Dendritic cell treated with granulocyte-macrophage colony-stimulating factor and Interleukin-4, amounts not matched to agents 40 ng/mL and 50 ng/mL, for 4 days (primary cell): ENCODE measurements around the gene MACF1.

Source experiments
- H3K27ac Mint-ChIP-seq: one replicate; pipeline ENCODE4 v1.8.0; 2022; ENCODE audit warnings: mild to moderate bottlenecking, mixed read lengths
- H3K27me3 Mint-ChIP-seq: one replicate; pipeline ENCODE4 v1.8.0; 2022; ENCODE audit warnings: mild to moderate bottlenecking, mixed read lengths
- H3K36me3 Mint-ChIP-seq: one replicate; pipeline ENCODE4 v1.8.0; 2022; ENCODE audit warnings: low read depth, mixed read lengths
- H3K4me1 Mint-ChIP-seq: one replicate; pipeline ENCODE4 v1.8.0; 2022; ENCODE audit warnings: low read depth, mixed read lengths
- H3K4me3 Mint-ChIP-seq: one replicate; pipeline ENCODE4 v1.8.0; 2022; ENCODE audit warnings: mild to moderate bottlenecking, moderate library complexity, mixed read lengths
- H3K9me3 Mint-ChIP-seq: one replicate; pipeline ENCODE4 v1.8.0; 2022; ENCODE audit warnings: mixed read lengths
- intact Hi-C: fragments of 100-400 bp; cut with micrococcal nuclease; formaldehyde crosslinking; loops from one replicate; pipeline ENCODE4 v1.15.0; 2022

MACF1 gene

DNA sequence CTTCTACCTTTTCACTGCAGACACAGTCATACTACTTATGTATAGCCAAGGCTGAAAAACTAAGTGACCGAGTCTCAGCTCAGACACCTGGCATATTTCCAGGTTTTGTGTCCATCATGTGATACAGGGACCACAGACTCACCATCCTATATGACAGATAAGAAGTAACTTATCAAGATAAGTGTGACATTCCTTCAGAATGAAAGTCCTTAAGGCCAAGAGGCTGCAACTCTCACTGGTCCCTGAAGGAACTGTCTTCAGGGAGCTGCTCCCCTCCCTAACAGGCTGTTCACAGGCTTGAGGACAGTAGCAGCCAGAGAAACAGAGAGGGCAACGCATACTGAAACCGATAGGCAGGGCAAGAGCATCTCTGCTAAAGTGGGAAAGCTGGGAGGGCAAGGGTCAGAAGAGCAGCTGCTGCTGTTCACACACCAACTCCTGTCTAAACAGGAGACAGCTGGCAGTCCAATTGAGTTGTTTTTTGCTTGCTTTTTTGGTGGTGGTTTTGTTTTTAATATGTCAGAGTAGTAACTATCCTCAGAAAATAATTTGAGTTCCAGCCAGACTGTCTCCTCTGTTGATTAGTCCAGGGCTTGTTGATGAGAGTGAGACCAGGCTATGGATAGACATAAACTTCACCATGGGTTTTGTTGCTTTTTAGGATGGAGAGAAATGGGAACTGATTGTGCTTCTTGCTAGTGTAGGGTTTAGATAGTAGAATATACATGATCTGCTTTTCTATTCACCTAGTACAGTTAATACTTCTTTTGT, 67.7 kb downstream of the MACF1 start:
- no peak overlapping the region for H3K4me3 Mint-ChIP-seq
- peaks cover 25% of the 10 kb centered on the region for H3K36me3 Mint-ChIP-seq
- no peak overlapping the region for H3K27ac Mint-ChIP-seq
- no peaks in the 10 kb centered on the region for H3K9me3 Mint-ChIP-seq
- peaks cover 37% of the 10 kb centered on the region for H3K4me1 Mint-ChIP-seq
- intact Hi-C loops = no loop called here
- H3K27me3 Mint-ChIP-seq = no peaks in the 10 kb centered on the region

DNA sequence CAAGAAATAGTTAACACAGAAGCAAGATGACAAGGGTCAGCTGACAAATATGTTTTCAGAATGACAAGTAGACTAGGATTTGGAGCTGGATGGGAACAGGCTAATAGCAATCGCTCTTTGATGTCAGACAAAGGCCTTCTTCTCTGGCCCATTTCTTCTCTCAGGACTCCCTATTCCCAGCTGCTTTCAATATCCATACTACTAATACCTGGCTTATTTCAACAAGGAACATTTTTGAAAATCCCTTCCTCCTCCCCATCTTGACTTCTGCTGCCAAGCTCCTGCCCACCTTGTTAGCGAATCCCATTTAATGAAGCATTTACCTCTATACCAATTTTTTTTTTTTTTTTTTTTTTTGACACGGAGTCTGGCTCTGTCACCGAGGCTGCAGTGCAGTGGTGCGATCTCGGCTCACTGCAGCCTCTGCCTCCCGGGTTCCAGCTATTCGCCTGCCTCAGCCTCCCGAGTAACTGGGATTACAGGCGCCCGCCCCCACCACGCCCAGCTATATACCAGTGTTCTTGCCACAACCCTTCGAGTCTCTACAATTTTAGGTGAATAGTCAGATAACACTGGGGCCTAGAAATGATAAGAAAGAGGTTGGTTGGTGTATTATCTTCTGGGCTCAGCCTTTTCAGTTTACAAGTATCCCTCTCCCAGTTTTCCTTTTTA, 68.4 kb downstream of the MACF1 start:
- no peak overlapping the region for H3K4me3 Mint-ChIP-seq
- intact Hi-C loops = no loop called here
- H3K27me3 Mint-ChIP-seq = no peaks in the 10 kb centered on the region
- peaks cover 25% of the 10 kb centered on the region for H3K36me3 Mint-ChIP-seq
- no peaks in the 10 kb centered on the region for H3K9me3 Mint-ChIP-seq
- H3K27ac Mint-ChIP-seq = no peak overlapping the region
- peaks cover 40% of the 10 kb centered on the region for H3K4me1 Mint-ChIP-seq

DNA sequence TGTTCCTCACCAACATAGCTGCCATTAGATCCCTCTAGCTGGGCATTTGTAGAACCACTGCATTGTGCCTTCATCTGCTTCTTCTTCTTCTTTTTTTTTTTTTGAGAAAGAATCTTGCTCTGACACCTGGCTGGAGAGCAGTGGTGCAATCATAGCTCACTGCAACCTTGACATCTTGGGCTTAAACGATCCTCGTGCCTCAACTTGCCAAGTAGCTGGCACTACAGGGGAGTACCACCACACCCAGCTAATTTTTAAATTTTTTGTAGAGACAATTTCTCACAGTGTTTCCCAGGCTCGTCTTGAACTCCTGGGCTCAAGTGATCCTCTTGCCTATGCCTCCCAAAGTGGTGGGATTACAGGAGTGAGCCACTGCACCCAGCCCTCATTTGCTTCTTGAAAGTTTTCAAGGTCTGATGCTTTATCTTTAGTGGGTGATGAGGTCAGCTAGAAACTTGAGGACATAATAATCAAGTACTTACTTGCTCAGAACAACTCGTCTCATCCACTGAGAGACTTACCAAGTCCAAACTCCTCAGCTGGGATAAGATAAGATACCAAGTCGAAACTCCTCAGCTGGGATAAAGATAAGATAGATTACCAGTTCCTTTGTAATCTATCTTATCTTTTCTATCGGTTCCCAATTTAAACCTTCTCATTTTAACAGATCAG, 71.5 kb downstream of the MACF1 start:
- H3K27me3 Mint-ChIP-seq = no peaks in the 10 kb centered on the region
- no peak overlapping the region for H3K4me3 Mint-ChIP-seq
- no peaks in the 10 kb centered on the region for H3K9me3 Mint-ChIP-seq
- intact Hi-C loops = no loop called here
- no peaks in the 10 kb centered on the region for H3K36me3 Mint-ChIP-seq
- peaks cover 17% of the 10 kb centered on the region for H3K4me1 Mint-ChIP-seq
- no peak overlapping the region for H3K27ac Mint-ChIP-seq

DNA sequence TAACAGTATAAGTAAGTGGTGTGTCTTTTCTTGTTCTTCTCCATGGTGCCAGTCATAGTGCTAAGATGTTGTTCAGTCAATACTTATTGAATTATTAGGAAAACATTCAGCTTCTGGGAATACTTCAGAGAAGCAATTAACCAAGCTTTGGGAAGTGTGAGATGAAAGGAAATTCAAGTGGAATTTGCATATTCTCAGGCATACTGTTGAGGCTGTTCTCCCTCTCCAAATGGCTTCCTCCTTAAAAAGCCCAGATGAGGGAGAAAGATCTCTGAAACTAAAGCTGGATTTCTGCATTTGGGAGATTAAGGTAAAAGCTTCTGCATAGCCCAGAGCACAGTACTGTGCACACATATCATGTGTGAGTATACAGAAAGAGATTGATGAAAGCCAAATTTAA, 73.4 kb downstream of the MACF1 start:
- Mint-ChIP-seq H3K4me3 (no peak overlapping the region), H3K4me1 (peaks cover 8% of the 10 kb centered on the region), H3K36me3 (peaks cover 10% of the 10 kb centered on the region), H3K27me3 (no peaks in the 10 kb centered on the region), H3K27ac (no peak overlapping the region), H3K9me3 (no peaks in the 10 kb centered on the region)
- intact Hi-C loops = no loop called here

DNA sequence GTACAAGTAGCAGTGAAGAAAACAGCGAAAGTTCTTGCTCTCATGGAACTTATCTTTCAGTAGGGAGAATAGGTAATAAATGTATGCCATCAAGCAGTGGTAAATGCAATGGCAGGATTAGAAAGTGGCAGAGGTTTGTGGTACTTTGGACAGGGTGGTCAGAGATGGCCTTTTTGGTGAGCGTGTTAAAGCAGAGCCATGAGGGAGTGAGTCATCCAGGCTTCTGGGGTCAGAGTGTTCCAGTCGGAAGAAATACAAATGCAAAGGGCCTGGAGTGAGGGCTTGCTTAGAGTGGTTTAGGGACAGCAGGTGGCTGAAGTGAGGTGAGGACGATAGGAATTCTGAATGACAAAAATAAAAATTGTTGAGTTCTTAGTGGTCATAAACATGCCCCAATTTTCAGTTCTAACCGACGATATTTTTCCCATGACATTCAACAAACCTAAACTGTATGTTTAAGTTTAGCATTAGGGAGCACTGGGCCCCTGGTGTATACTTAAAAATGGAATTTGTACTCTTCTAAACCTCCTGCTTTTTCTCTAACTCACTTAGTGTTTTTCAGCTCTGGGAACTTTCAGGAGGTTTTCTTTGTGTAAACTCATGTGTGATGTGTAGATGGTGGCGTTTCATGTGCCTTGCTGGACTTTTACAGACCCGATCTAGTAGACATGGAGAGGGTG, 78.2 kb downstream of the MACF1 start:
- Mint-ChIP-seq H3K9me3 (no peaks in the 10 kb centered on the region), H3K36me3 (peaks cover 58% of the 10 kb centered on the region), H3K27ac (no peak overlapping the region), H3K4me1 (peaks cover 5% of the 10 kb centered on the region), H3K27me3 (no peaks in the 10 kb centered on the region), H3K4me3 (no peak overlapping the region)
- intact Hi-C loops = no loop called here

DNA sequence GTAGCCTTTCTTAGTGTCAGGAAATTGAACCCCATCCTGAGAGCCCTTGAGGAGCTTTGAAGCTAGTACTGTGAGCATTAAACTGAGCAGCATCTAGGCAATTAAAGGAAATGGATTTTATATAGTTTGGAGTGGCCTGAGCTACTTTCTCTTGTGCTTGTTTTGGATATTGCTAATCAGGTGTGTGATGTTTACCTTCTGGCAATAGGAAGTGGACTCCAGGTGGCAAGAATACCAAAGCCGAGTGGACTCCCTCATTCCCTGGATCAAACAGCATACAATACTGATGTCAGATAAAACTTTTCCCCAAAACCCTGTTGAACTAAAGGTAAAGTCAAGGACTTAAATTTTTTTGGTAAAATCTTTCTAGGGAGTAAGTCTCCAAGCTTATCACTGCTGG, 79.4 kb downstream of the MACF1 start:
- no peak overlapping the region for H3K27ac Mint-ChIP-seq

DNA sequence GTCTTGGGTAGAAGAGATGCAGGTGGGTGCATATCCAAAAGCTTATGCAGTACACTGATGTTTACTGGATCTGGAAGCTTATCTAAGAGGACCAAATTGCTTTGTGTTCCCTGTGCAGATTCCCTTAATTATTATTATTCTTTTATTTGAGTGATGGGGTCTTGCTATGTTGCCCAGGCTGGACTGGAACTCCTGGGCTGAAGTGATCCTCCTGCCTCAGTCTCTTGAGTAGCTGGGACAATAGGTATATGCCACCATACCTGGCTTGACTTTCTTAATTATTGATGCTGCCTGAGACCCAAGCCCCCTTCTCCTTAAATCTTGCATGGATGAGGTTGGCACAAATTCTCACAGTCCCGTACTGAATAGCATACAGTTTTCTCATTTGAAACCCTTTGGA, 83.0 kb downstream of the MACF1 start:
- Mint-ChIP-seq H3K9me3 (no peaks in the 10 kb centered on the region), H3K27me3 (no peaks in the 10 kb centered on the region), H3K4me1 (no peaks in the 10 kb centered on the region), H3K27ac (no peak overlapping the region), H3K36me3 (peaks cover 97% of the 10 kb centered on the region), H3K4me3 (no peak overlapping the region)
- intact Hi-C loops = no loop called here

More for the DNA sequence above, 79.4 kb downstream of the MACF1 start:
- H3K27me3 Mint-ChIP-seq = no peaks in the 10 kb centered on the region
- H3K4me3 Mint-ChIP-seq = no peak overlapping the region
- peaks cover 70% of the 10 kb centered on the region for H3K36me3 Mint-ChIP-seq
- H3K9me3 Mint-ChIP-seq = no peaks in the 10 kb centered on the region
- no peaks in the 10 kb centered on the region for H3K4me1 Mint-ChIP-seq
- intact Hi-C loops = no loop called here

DNA sequence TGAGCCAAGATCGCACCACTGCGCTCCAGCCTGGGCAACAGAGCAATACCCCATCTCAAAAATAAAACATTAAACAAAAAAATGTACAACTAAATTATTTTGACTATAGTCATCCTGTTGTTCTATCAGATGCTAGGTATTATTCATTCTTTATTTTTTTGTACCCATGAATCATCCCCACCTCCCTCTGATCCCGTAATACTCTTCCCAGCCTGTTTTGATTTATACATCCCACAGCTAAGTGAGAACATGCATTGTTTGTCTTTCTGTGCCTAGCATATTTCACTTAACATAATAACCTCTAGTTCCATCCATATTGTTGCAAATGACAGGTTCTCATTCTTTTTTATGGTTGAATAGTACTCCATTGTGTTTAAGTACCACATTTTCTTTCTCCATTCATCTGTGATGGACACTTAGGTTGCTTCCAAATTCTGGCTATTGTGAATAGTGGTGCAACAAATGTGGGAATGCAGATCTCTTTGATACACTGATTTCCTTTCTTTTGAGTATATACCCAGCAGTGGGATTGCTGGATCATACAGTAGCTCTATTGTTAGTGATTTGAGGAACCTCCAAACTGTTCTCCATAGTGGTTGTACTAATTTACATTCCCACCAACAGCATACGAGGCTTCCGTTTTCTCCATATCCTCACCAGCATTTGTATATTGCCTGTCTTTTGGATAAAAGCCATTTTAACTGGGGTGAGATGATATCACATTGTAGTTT, 84.4 kb downstream of the MACF1 start:
- intact Hi-C loops = no loop called here
- Mint-ChIP-seq H3K4me3 (no peak overlapping the region), H3K27ac (no peak overlapping the region), H3K36me3 (peaks cover 97% of the 10 kb centered on the region), H3K27me3 (no peaks in the 10 kb centered on the region), H3K9me3 (no peaks in the 10 kb centered on the region), H3K4me1 (no peaks in the 10 kb centered on the region)

DNA sequence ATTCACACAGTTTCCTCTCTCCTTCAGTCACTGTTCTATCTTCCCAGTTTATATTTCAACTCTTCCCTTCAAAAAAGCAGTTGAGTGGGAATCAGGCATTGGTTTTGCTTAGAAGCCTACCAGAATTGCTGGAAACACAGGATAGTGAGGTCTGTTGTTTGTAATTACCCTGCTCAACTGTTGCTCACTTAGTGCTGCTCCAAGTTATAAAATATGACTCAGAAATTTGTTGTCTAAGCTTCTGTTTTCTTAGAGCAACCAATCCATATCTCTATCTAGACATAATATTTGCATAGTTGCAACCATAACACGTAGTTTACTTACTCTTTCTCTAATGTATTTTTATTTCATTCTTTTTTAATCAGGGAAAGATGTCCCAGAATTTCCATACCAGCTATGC, 87.9 kb downstream of the MACF1 start:
- no peaks in the 10 kb centered on the region for H3K4me1 Mint-ChIP-seq

DNA sequence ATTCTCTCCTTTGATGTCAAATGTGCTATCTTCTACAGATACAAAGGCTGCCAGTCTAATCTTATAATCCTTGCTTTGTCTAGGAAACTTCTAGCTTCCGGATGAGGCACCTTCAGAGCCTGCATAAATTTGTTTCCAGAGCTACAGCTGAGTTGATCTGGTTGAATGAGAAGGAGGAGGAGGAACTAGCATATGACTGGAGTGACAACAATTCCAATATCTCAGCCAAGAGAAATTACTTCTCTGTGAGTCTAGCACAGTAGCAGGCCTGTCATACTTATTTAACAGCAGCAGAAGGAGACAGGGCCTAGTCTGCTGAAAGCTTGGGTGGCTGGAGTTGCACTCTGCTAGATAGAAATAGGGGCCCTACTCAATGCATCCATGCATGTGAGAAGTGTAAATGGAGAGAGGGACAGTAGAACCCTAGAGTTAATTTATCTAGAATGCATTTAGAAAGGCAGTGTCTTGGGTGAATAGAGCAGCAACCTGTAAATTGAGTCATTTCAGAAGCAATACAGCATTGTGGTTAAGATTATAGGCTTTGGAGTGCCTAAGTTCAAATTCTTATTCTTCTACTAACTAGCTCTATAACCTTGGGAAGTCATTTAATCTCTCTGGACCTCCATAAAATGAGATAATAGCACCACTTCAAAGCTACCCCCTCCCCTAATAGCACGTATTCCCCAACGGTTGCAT, 89.0 kb downstream of the MACF1 start:
- Mint-ChIP-seq H3K9me3 (no peaks in the 10 kb centered on the region), H3K27me3 (no peaks in the 10 kb centered on the region), H3K27ac (no peak overlapping the region), H3K36me3 (peaks cover 94% of the 10 kb centered on the region), H3K4me3 (no peak overlapping the region), H3K4me1 (no peaks in the 10 kb centered on the region)
- intact Hi-C loops = no loop called here

More for the DNA sequence above, 87.9 kb downstream of the MACF1 start:
- peaks cover 97% of the 10 kb centered on the region for H3K36me3 Mint-ChIP-seq
- H3K9me3 Mint-ChIP-seq = no peaks in the 10 kb centered on the region
- intact Hi-C loops = no loop called here
- H3K4me3 Mint-ChIP-seq = no peak overlapping the region
- H3K27me3 Mint-ChIP-seq = no peaks in the 10 kb centered on the region
- H3K27ac Mint-ChIP-seq = no peak overlapping the region

DNA sequence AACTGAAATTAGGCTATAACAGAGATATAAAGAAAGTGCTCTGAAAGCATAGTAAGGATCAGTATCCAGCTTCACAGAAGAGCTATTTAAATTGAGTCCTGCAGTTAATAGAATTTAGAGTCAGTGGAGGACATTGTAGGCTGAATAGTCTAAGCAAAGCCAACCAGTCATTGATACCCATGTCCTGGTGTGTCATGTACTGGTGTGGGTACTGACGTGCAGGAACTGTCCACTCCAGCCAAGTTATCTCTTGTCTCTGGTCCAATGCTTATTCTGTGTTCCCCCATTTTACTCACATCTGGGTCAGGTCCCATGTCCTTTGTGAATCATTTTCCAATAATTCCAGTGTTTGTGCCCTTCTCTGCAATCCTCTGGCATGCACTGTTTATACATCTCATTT, 90.0 kb downstream of the MACF1 start:
- Mint-ChIP-seq H3K4me3 (no peak overlapping the region), H3K27ac (no peak overlapping the region), H3K4me1 (no peaks in the 10 kb centered on the region), H3K27me3 (no peaks in the 10 kb centered on the region), H3K36me3 (peaks cover 96% of the 10 kb centered on the region), H3K9me3 (no peaks in the 10 kb centered on the region)
- intact Hi-C loops = no loop called here

DNA sequence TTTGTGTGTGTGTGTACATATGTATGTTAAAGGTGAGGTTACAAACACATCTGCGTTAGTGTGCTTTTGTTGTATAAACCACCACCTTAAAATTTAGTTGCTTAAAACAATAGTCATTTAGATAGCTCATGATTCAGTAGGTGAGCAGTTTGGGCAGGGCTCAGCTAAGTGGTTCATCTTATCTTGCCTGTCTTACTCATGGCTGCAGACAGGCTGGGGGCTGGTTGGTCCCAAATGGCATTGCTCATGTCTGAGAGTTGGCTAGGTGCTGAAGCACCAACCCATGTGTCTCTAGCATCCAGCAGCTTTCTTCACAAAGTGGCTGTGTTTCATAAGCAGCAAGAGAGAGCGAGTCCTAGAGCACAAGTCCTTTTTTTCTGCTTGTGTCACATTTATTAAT, 91.4 kb downstream of the MACF1 start:
- Mint-ChIP-seq H3K27ac (no peak overlapping the region), H3K9me3 (no peaks in the 10 kb centered on the region), H3K36me3 (peaks cover 96% of the 10 kb centered on the region), H3K4me3 (no peak overlapping the region), H3K27me3 (no peaks in the 10 kb centered on the region), H3K4me1 (no peaks in the 10 kb centered on the region)
- intact Hi-C loops = no loop called here

DNA sequence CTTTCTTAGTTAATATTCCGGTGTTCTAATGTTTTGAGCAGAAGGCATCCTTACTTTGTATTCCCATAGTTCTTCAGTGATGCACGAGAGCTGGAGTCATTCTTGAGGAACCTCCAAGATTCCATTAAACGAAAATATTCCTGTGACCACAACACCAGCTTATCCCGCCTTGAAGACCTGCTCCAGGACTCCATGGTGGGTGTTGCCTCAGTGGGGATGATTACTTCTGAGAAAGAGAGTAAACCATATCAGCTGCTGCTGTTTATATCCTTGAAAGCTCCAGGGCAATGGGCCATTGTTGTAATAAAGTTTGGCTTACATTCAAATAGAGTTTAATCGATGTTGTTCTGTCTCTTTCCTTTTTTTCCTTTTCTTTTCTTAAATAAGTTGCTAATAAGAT, 93.1 kb downstream of the MACF1 start:
- peaks cover 96% of the 10 kb centered on the region for H3K36me3 Mint-ChIP-seq
- intact Hi-C loops = no loop called here
- H3K9me3 Mint-ChIP-seq = no peaks in the 10 kb centered on the region
- no peak overlapping the region for H3K27ac Mint-ChIP-seq
- H3K4me1 Mint-ChIP-seq = no peaks in the 10 kb centered on the region
- H3K4me3 Mint-ChIP-seq = no peak overlapping the region
- no peaks in the 10 kb centered on the region for H3K27me3 Mint-ChIP-seq
